K562 (cell line): Measurements from ENCODE around the gene SIK3. TPM values are rescaled to one million over a fixed set of nuclear protein-coding genes. Genes with fewer than 3 reads are reported as not detected.

Experiments used
- ATAC-seq: fragments of 200-7000 bp; cut with Tn5 transposase; 3 replicates; pipeline ENCODE4 v1.9.1; 2020; ENCODE audit warnings: moderate library complexity
- BruUV-seq: library from RNA; stranded (reverse); fragments of 400-500 nt; replicated peaks from 2 replicates; lab custom pipeline; 2021; lab: Mats Ljungman, UMichigan
- CTCF ChIA-PET: fragments of 300-600 bp; formaldehyde crosslinking; extraction: SDS; loops from one replicate; lab custom pipeline; 2021; ENCODE audit warnings: low intra/inter-chr PET ratio; lab: Yijun Ruan, JAX
- POLR2A ChIA-PET: fragments of 300-600, 350-650 bp; sonication (Branson Sonifier 250); formaldehyde crosslinking; extraction: SDS; loops from one replicate; lab custom pipeline; 2021; ENCODE audit warnings: antibody characterized with exemption, inconsistent platforms; lab: Yijun Ruan, JAX
- DNase-seq, 4 experiments: peaks; one replicate each; pipeline versions ENCODE4 v3.0.0 to v3.0.0-alpha.2; 2011 to 2018; ENCODE audit warnings: low spot score in 3 of 4, mixed read lengths in 3 of 4; ENCODE audit errors: extremely low read depth in 1 of 4
- FAIRE-seq: peaks from 2 replicates; lab custom pipeline; 2011; peaks lifted over from hg19 to GRCh38; lab: Jason Lieb, UNC
- H2AFZ ChIP-seq: 2 replicates; pipeline ENCODE4 v1.6.0; 2011; ENCODE audit warnings: low read depth, low read length, control low read depth, inconsistent platforms
- H3K27ac ChIP-seq: fragments of 200-600 bp; 3 replicates; pipeline ENCODE4 v1.8.0; 2011; ENCODE audit warnings: low read depth, mild to moderate bottlenecking, control low read depth, inconsistent platforms, low read length, moderate library complexity, mixed read lengths; ENCODE audit errors: extremely low read depth
- H3K27me3 ChIP-seq, 2 experiments: fragments of 300-600 bp in 1 of 2; 2 replicates in 1 of 2; 3 replicates in 1 of 2; pipeline versions ENCODE4 v1.6.0 to v1.8.0; 2011; ENCODE audit warnings: inconsistent platforms in 2 of 2, low read length in 2 of 2, mild to moderate bottlenecking in 1 of 2, mixed read lengths in 1 of 2, moderate library complexity in 1 of 2; ENCODE audit not compliant: control insufficient read depth in 2 of 2, insufficient read depth in 2 of 2
- H3K36me3 ChIP-seq: fragments of 300-600 bp; 3 replicates; pipeline ENCODE4 v1.8.0; 2011; ENCODE audit warnings: mild to moderate bottlenecking, low read length, inconsistent platforms; ENCODE audit not compliant: control insufficient read depth, insufficient read depth
- H3K4me1 ChIP-seq, 2 experiments: fragments of 200-600 bp in 1 of 2; replicated peaks in 1 of 2; 2 replicates in 1 of 2; 3 replicates in 1 of 2; pipeline versions ENCODE4 v1.5.1 to v1.8.0; 2011; ENCODE audit warnings: inconsistent platforms in 2 of 2, low read length in 2 of 2, mild to moderate bottlenecking in 1 of 2, mixed read lengths in 1 of 2, moderate library complexity in 1 of 2; ENCODE audit not compliant: control insufficient read depth in 2 of 2, insufficient read depth in 2 of 2
- H3K4me2 ChIP-seq: 2 replicates; pipeline ENCODE4 v1.6.1; 2011; ENCODE audit warnings: low read length, control low read depth, inconsistent platforms, mixed read lengths; ENCODE audit not compliant: insufficient read depth
- H3K4me3 ChIP-seq: fragments of 200-600 bp; sonication (generic), shearing (Covaris generic); 2 replicates; pipeline ENCODE4 v1.5.1; 2016; ENCODE audit warnings: control low read depth, inconsistent platforms
- H3K79me2 ChIP-seq: fragments of 200-600 bp; 3 replicates; pipeline ENCODE4 v1.8.0; 2011; ENCODE audit warnings: low read length, inconsistent platforms; ENCODE audit not compliant: control insufficient read depth, insufficient read depth
- H3K9ac ChIP-seq, 2 experiments: 2 replicates each; pipeline versions ENCODE4 v1.6.0 to v1.6.1; 2011; ENCODE audit warnings: low read depth in 2 of 2, low read length in 2 of 2, control low read depth in 1 of 2, inconsistent platforms in 1 of 2, mild to moderate bottlenecking in 1 of 2, mixed read lengths in 1 of 2; ENCODE audit not compliant: insufficient read depth in 1 of 2
- H3K9me1 ChIP-seq: one replicate; pipeline ENCODE4 v1.6.0; 2011; ENCODE audit warnings: inconsistent platforms, mild to moderate bottlenecking, low read length, moderate library complexity; ENCODE audit not compliant: control insufficient read depth, insufficient read depth
- H3K9me3 ChIP-seq: replicated peaks from 2 replicates; pipeline ENCODE4 v1.5.1; 2011; ENCODE audit warnings: low read depth, low read length, inconsistent platforms; ENCODE audit not compliant: control insufficient read depth, insufficient read depth
- H4K20me1 ChIP-seq: replicated peaks from 2 replicates; pipeline ENCODE4 v1.6.1; 2011; ENCODE audit warnings: low read length, inconsistent platforms, mixed read lengths; ENCODE audit not compliant: control insufficient read depth, insufficient read depth
- BDP1 ChIP-seq: IDR thresholded peaks from 3 replicates; pipeline ENCODE4 v1.6.1; 2011; ENCODE audit not compliant: insufficient read length, insufficient read depth
- CSDE1 ChIP-seq, 2 experiments: fragments of 450-650 bp; IDR thresholded peaks; 2 replicates each; pipeline ENCODE4 v1.6.1; 2016; ENCODE audit warnings: mild to moderate bottlenecking in 1 of 2
- DPF2 ChIP-seq: fragments of 450-650 bp; IDR thresholded peaks from 2 replicates; pipeline ENCODE4 v1.6.1; 2016
- FOSL1 ChIP-seq: fragments of 200-800 bp; sonication (Bioruptor generic); conservative IDR thresholded peaks from 2 replicates; pipeline ENCODE4 v1.6.1; 2016; ENCODE audit warnings: missing genetic modification characterization, missing compliant biosample characterization
- FOXJ2 ChIP-seq: fragments of 200-800 bp; sonication (Bioruptor generic); IDR thresholded peaks from 2 replicates; pipeline ENCODE4 v1.6.1; 2016; ENCODE audit warnings: missing genetic modification characterization, missing compliant biosample characterization
- KAT2B ChIP-seq: IDR thresholded peaks from one replicate; pipeline ENCODE4 v1.6.1; 2012; ENCODE audit warnings: low read depth, mild to moderate bottlenecking, control low read depth, inconsistent platforms, low read length, moderate library complexity
- KAT8 ChIP-seq: fragments of 450-650 bp; IDR thresholded peaks from 2 replicates; pipeline ENCODE4 v1.6.1; 2016; ENCODE audit warnings: low read depth, mild to moderate bottlenecking
- MEF2A ChIP-seq: IDR thresholded peaks from 2 replicates; pipeline ENCODE4 v1.6.1; 2011; ENCODE audit warnings: low read depth, mild to moderate bottlenecking, low read length, moderate library complexity; ENCODE audit not compliant: control insufficient read depth
- RCOR1 ChIP-seq, 2 experiments: IDR thresholded peaks; 2 replicates each; pipeline ENCODE4 v1.6.1; 2012; ENCODE audit warnings: low read depth in 2 of 2, low read length in 2 of 2, borderline replicate concordance in 1 of 2, improper control_type of control experiment in 1 of 2
- SMARCA4 ChIP-seq: fragments of 450-650 bp; IDR thresholded peaks from 2 replicates; pipeline ENCODE4 v1.6.1; 2016
- ZBED1 ChIP-seq: IDR thresholded peaks from 2 replicates; pipeline ENCODE4 v1.6.1; 2014
- ZNF143 ChIP-seq: sonication (generic); formaldehyde crosslinking; IDR thresholded peaks from 2 replicates; pipeline ENCODE4 v1.9.0; 2022; ENCODE audit warnings: mild to moderate bottlenecking, missing genetic modification reagents
- ZNF431 ChIP-seq: sonication (generic); formaldehyde crosslinking; IDR thresholded peaks from 2 replicates; pipeline ENCODE4 v1.8.0; 2022; ENCODE audit warnings: mild to moderate bottlenecking, missing genetic modification reagents
- WGBS: fragments of 100-300 bp; shearing (Covaris generic); methylation state at CpG from one replicate; pipeline ENCODE4 v1.1.6; 2016; ENCODE audit warnings: low coverage, mixed read lengths; ENCODE audit not compliant: insufficient coverage; ENCODE audit errors: missing lambda C conversion rate; 5-methylcytosine and 5-hydroxymethylcytosine counted together
- in situ Hi-C: fragments of 300-500 bp; cut with MboI; formaldehyde crosslinking; loops from 4 replicates; pipeline ENCODE4 v1.15.0; 2018; ENCODE audit warnings: inconsistent platforms, mixed read lengths
- intact Hi-C: fragments of 100-400 bp; cut with micrococcal nuclease; formaldehyde crosslinking; loops from 2 replicates; pipeline ENCODE4 v1.14.2; 2022
- polyA plus RNA-seq, 8 experiments: library from polyadenylated mRNA; depleted of rRNA in 4 of 8; stranded (reverse) in 5 of 8; unstranded in 3 of 8; fragments of >200 nt; fragmentation: Nextera tagmentation in 2 of 8; fragmentation: Illumina TruSeq in 1 of 8; extraction: Ambion mirVana in 2 of 8; extraction: Trizol in 1 of 8; gene quantifications; 2 replicates each; pipeline versions ENCODE4 v1.2.1 to v1.2.3, GENCODE V29; 2011 to 2014; ENCODE audit warnings: inconsistent platforms in 1 of 8, missing spikeins in 1 of 8
- total RNA-seq, 7 experiments: library from RNA; depleted of rRNA in 6 of 7; stranded (reverse); fragments of >200 nt in 6 of 7; fragmentation: Illumina TruSeq in 2 of 7; extraction: Trizol in 2 of 7; gene quantifications; 2 replicates each; pipeline versions ENCODE4 v1.2.1 to v1.2.3, GENCODE V29; 2011 to 2021; ENCODE audit warnings: low replicate concordance in 1 of 7
- TF ChIP-seq, protein P1 (sequence below): fragments of 250-450 bp; sonication (Bioruptor Pico); IDR thresholded peaks from 2 replicates; pipeline ENCODE4 v1.4.0; 2020; ENCODE audit warnings: mild to moderate bottlenecking, moderate library complexity
- TF ChIP-seq, protein P2 (sequence below): sonication (generic); formaldehyde crosslinking; IDR thresholded peaks from 2 replicates; pipeline ENCODE4 v1.8.0; 2022; ENCODE audit warnings: missing genetic modification reagents, mild to moderate bottlenecking, moderate library complexity, borderline replicate concordance

The SIK3 gene
- total and polyA plus RNA-seq, 9 of the 15 experiments (the other 6 are each of a cell fraction or from before 2014, with no cell fraction given): 1.6 to 21.6 (median 8.0) TPM

DNA sequence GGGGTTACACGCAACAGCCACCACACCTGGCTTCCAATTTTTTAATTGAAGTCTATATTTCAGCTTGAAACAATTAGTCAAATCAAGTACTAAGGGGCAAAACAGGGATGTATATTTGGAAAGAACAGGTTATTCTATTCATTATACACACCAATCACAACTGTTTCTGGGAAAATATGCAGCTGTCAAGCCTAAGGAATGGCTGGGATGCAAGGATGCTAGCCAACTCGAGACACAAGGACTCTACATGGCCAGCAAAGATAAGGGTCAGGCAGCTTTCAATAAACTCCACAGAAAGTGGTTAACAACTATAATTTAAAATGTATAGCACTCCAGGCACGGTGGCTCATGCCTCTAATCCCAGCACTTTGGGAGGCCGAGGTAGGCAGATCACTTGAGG lies 134.0 kb downstream of the SIK3 start:
- no peak overlapping the region for H2AFZ ChIP-seq
- TF ChIP-seq CSDE1 (IDR thresholded peaks at IDR 0.05) (no peak), RCOR1 (IDR thresholded peaks at IDR 0.05; ENCODE audit: borderline replicate concordance in 1 of 2, low read depth in 2 of 2, low read length in 2 of 2) (no peak), ZBED1 (no peak), ZNF431 (CRISPR knock-in tag) (no peak), FOXJ2 (tag) (no peak), BDP1 (no peak), MEF2A (no peak), KAT2B (no peak), DPF2 (no peak), FOSL1 (tag) (no peak), ZNF143 (CRISPR knock-in tag) (no peak), SMARCA4 (no peak), KAT8 (no peak)
- TF ChIP-seq, protein P1, sequence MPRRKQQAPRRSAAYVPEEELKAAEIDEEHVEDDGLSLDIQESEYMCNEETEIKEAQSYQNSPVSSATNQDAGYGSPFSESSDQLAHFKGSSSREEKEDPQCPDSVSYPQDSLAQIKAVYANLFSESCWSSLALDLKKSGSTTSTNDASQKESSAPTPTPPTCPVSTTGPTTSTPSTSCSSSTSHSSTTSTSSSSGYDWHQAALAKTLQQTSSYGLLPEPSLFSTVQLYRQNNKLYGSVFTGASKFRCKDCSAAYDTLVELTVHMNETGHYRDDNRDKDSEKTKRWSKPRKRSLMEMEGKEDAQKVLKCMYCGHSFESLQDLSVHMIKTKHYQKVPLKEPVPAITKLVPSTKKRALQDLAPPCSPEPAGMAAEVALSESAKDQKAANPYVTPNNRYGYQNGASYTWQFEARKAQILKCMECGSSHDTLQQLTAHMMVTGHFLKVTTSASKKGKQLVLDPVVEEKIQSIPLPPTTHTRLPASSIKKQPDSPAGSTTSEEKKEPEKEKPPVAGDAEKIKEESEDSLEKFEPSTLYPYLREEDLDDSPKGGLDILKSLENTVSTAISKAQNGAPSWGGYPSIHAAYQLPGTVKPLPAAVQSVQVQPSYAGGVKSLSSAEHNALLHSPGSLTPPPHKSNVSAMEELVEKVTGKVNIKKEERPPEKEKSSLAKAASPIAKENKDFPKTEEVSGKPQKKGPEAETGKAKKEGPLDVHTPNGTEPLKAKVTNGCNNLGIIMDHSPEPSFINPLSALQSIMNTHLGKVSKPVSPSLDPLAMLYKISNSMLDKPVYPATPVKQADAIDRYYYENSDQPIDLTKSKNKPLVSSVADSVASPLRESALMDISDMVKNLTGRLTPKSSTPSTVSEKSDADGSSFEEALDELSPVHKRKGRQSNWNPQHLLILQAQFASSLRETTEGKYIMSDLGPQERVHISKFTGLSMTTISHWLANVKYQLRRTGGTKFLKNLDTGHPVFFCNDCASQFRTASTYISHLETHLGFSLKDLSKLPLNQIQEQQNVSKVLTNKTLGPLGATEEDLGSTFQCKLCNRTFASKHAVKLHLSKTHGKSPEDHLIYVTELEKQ (CRISPR knock-in tag): no peak
- TF ChIP-seq, protein P2, sequence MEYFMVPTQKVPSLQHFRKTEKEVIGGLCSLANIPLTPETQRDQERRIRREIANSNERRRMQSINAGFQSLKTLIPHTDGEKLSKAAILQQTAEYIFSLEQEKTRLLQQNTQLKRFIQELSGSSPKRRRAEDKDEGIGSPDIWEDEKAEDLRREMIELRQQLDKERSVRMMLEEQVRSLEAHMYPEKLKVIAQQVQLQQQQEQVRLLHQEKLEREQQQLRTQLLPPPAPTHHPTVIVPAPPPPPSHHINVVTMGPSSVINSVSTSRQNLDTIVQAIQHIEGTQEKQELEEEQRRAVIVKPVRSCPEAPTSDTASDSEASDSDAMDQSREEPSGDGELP (CRISPR knock-in tag): no peak
- no peaks in the 10 kb centered on the region for H3K9me3 ChIP-seq
- no peak overlapping the region for H3K9ac ChIP-seq
- H3K4me2 ChIP-seq: no peak overlapping the region
- DNase-seq (no peak), ATAC-seq (no peak), FAIRE-seq (no peak)
- H3K79me2 ChIP-seq: peaks cover 11% of the 10 kb centered on the region
- no TSS peak for BruUV-seq
- no peak overlapping the region for H3K27ac ChIP-seq
- H3K4me1 ChIP-seq: no peaks in the 10 kb centered on the region; a peak in 1 of 5 replicates
- no peaks in the 10 kb centered on the region for H3K36me3 ChIP-seq
- no peak overlapping the region for H3K4me3 ChIP-seq
- 38% methylated on average over 4 of the region's 4 CpGs for WGBS
- intact Hi-C loops: no loop called here
- ChIA-PET CTCF (no interaction called here), POLR2A (interaction anchor here (1.3 to 1.4 kb wide), 2 partner anchors 9 kb away, joined by 4 to 5 read pairs; no protein-coding TSS in a partner anchor)
- in situ Hi-C loops: no loop called here
- no peaks in the 10 kb centered on the region for H3K9me1 ChIP-seq
- H4K20me1 ChIP-seq: peaks cover 4% of the 10 kb centered on the region; the same call in 1 of the 2 replicates
- H3K27me3 ChIP-seq: no peaks in the 10 kb centered on the region
